ENCODE results near the gene GRAMD1B. TPM values are rescaled to one million over a fixed set of nuclear protein-coding genes. Genes with fewer than 3 reads are reported as not detected.

Gene GRAMD1B
- total and polyA plus RNA-seq, 2 experiments from 2014 or later: 9.0 to 20.4 TPM

DNA sequence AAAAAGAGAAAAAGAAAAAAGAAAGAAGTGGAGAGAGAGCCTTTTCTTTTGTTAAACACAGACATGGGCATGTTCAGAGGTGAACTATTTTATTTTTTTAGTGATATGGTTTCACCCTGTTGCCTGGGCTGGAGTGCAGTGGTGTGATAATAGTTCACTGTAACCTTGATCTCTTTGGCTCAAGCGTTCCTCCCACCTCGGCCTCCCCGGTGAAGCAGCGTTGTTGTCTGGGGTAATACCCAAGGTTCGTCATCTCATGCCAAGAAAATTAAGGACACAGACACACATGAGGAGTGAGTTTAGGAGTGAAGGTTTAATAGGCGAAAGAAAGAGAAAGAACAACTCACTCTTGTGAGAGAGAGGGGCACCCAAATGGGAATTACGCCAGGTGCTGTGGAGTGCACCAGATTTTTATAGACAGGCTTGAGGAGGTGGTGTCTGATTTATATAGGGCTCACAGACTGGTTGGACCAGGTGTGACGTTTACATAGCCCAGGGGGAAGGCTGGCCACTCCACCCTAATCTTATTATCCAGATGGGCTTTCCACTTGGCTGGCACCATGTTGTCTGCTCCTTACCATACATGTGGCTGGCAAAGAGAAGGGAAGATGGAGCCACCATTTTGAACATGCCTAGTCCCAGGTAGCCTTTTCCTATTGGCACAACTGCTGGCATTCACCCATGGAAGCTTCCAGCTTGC lies 42.3 kb downstream of the GRAMD1B start:
- Histone ChIP-seq H3K36me3 (replicated peaks; ENCODE audit: insufficient read depth, low read depth) (no peaks in the 10 kb centered on the region), H3K4me3 (no peak overlapping the region), H3K27me3 (no peaks in the 10 kb centered on the region), H3K79me2 (no peaks in the 10 kb centered on the region), H3K9me3 (ENCODE audit: low read depth) (no peaks in the 10 kb centered on the region), H3K4me1 (ENCODE audit: insufficient read depth) (peaks cover 2% of the 10 kb centered on the region), H3K27ac (no peak overlapping the region), H3K4me2 (no peak overlapping the region), H2AFZ (no peak overlapping the region), H3K9me2 (replicated peaks; ENCODE audit: insufficient read depth) (no peaks in the 10 kb centered on the region), H4K20me1 (ENCODE audit: insufficient read depth, poor library complexity, severe bottlenecking) (no peaks in the 10 kb centered on the region)
- WGBS (ENCODE audit: low lambda C conversion rate, missing lambda C conversion rate): 71% methylated on average over 8 of the region's 8 CpGs
- TF ChIP-seq, protein P1, sequence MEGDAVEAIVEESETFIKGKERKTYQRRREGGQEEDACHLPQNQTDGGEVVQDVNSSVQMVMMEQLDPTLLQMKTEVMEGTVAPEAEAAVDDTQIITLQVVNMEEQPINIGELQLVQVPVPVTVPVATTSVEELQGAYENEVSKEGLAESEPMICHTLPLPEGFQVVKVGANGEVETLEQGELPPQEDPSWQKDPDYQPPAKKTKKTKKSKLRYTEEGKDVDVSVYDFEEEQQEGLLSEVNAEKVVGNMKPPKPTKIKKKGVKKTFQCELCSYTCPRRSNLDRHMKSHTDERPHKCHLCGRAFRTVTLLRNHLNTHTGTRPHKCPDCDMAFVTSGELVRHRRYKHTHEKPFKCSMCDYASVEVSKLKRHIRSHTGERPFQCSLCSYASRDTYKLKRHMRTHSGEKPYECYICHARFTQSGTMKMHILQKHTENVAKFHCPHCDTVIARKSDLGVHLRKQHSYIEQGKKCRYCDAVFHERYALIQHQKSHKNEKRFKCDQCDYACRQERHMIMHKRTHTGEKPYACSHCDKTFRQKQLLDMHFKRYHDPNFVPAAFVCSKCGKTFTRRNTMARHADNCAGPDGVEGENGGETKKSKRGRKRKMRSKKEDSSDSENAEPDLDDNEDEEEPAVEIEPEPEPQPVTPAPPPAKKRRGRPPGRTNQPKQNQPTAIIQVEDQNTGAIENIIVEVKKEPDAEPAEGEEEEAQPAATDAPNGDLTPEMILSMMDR (IDR thresholded peaks at IDR 0.05; ENCODE audit: poor library complexity): no peak
- TF ChIP-seq EZH2 (IDR thresholded peaks at IDR 0.05; ENCODE audit: borderline replicate concordance): no peak
- no peak for TF ChIP-seq EZH2phosphoT487 (IDR thresholded peaks at IDR 0.05; ENCODE audit: low read depth, severe bottlenecking, unreplicated experiment)
- no peak for DNase-seq (ENCODE audit: low spot score)

DNA sequence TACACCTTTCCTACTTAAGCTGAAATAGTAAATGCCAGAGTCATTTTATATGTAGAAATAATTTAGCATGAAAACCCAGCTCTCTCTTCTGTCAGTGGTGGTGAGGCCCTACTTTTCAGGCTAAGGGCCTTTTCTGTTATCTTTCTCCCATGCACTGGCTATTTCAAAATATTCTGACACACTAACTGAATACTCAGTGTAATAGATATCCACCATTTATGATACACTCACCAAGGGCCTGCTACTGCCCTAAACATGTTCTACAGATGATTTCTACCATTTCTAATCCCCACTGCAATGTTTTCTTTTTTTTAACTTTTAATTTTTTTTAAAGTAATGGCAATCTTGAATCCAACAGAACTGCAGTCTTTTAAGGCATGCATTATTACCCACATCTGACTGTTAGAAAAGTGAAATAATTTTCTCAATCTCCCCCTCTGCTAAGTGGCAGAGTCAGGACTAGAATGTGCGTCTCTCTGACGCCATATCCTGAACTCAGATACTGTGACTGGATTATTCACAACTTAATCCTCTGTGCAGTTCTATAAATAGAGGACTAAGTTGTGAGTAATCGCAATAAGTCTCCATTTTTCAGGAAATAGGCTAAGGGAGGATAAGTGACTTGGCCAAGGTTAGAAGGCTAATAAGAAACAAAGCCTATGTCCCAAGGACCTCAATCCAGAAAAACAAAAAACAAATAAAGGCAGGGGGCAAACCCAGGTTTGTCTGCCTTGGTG lies 44.0 kb downstream of the GRAMD1B start:
- 81% methylated on average over 3 of the region's 3 CpGs for WGBS (ENCODE audit: low lambda C conversion rate, missing lambda C conversion rate)
- Histone ChIP-seq H3K4me1 (ENCODE audit: insufficient read depth) (peaks cover 2% of the 10 kb centered on the region), H3K4me3 (no peak overlapping the region), H3K27me3 (no peaks in the 10 kb centered on the region), H2AFZ (no peak overlapping the region), H3K36me3 (replicated peaks; ENCODE audit: insufficient read depth, low read depth) (no peaks in the 10 kb centered on the region), H4K20me1 (ENCODE audit: insufficient read depth, poor library complexity, severe bottlenecking) (no peaks in the 10 kb centered on the region), H3K9me2 (replicated peaks; ENCODE audit: insufficient read depth) (no peaks in the 10 kb centered on the region), H3K79me2 (no peaks in the 10 kb centered on the region), H3K9me3 (ENCODE audit: low read depth) (no peaks in the 10 kb centered on the region), H3K4me2 (no peak overlapping the region), H3K27ac (peak overlapping the region; percentile 53)
- TF ChIP-seq EZH2phosphoT487 (IDR thresholded peaks at IDR 0.05; ENCODE audit: low read depth, severe bottlenecking, unreplicated experiment) (no peak), EZH2 (IDR thresholded peaks at IDR 0.05; ENCODE audit: borderline replicate concordance) (no peak)
- TF ChIP-seq, protein P1 (IDR thresholded peaks at IDR 0.05; ENCODE audit: poor library complexity): no peak
- DNase-seq (ENCODE audit: low spot score): no peak

DNA sequence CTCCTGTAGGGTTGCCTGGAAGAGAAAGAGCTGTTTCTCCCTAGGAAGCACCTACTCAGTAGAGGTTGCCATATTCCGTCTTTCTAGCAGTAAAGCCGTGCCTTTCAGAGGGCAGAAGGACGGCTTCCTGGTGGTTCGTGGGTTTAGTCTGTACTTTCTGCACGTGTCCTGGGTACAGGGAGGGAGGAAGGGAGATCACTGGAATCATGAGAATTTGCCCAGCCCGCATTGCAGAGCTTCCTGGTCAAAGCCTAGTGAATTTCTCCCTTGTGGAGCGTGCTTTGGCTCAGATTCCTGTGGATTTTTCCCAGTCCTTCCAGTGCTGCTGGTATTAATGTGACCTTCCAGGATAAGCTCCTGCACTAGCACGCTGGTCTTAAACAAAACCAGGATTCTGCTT lies 44.9 kb downstream of the GRAMD1B start:
- TF ChIP-seq EZH2 (IDR thresholded peaks at IDR 0.05; ENCODE audit: borderline replicate concordance): no peak
- TF ChIP-seq, protein P1 (IDR thresholded peaks at IDR 0.05; ENCODE audit: poor library complexity): no peak
- no peak for TF ChIP-seq EZH2phosphoT487 (IDR thresholded peaks at IDR 0.05; ENCODE audit: low read depth, severe bottlenecking, unreplicated experiment)
- Histone ChIP-seq H3K4me1 (ENCODE audit: insufficient read depth) (no peaks in the 10 kb centered on the region), H3K79me2 (no peaks in the 10 kb centered on the region), H3K4me2 (no peak overlapping the region), H3K27me3 (no peaks in the 10 kb centered on the region), H3K27ac (peak overlapping the region; percentile 53), H3K9me2 (replicated peaks; ENCODE audit: insufficient read depth) (no peaks in the 10 kb centered on the region), H4K20me1 (ENCODE audit: insufficient read depth, poor library complexity, severe bottlenecking) (no peaks in the 10 kb centered on the region), H2AFZ (no peak overlapping the region), H3K36me3 (replicated peaks; ENCODE audit: insufficient read depth, low read depth) (no peaks in the 10 kb centered on the region), H3K9me3 (ENCODE audit: low read depth) (no peaks in the 10 kb centered on the region), H3K4me3 (no peak overlapping the region)
- WGBS (ENCODE audit: low lambda C conversion rate, missing lambda C conversion rate): 68% methylated on average over 8 of the region's 8 CpGs
- no peak for DNase-seq (ENCODE audit: low spot score)
